Neural crest cell (in vitro differentiated cells): ENCODE measurements around the gene MRRF. TPM values are rescaled to one million over a fixed set of nuclear protein-coding genes. Genes with fewer than 3 reads are reported as not detected.

Experiments used
- DNase-seq: peaks from one replicate; pipeline ENCODE4 v3.0.0; 2021; ENCODE audit warnings: low read depth, mixed read lengths, low spot score
- H3K27ac Mint-ChIP-seq: one replicate; pipeline ENCODE4 v1.8.0; 2021; ENCODE audit warnings: mild to moderate bottlenecking, mixed read lengths; ENCODE audit not compliant: unreplicated experiment
- H3K27me3 Mint-ChIP-seq: 2 replicates; pipeline ENCODE4 v1.8.0; 2021; ENCODE audit warnings: low read depth, mild to moderate bottlenecking, mixed read lengths
- H3K36me3 Mint-ChIP-seq: 2 replicates; pipeline ENCODE4 v1.8.0; 2021; ENCODE audit warnings: low read depth, mild to moderate bottlenecking, mixed read lengths
- H3K4me1 Mint-ChIP-seq: 2 replicates; pipeline ENCODE4 v1.8.0; 2021; ENCODE audit warnings: mixed read lengths
- H3K4me3 Mint-ChIP-seq: one replicate; pipeline ENCODE4 v1.8.0; 2021; ENCODE audit warnings: mild to moderate bottlenecking, mixed read lengths
- H3K9me3 Mint-ChIP-seq: 2 replicates; pipeline ENCODE4 v1.8.0; 2021; ENCODE audit warnings: mixed read lengths
- total RNA-seq: library from RNA; stranded (reverse); gene quantifications from 2 replicates; pipeline ENCODE4 v1.2.1, GENCODE V29; 2021
- TF ChIP-seq, protein P1 (sequence below): fragments of 200-600 bp; sonication (generic); conservative IDR thresholded peaks from 2 replicates; pipeline ENCODE4 v1.5.0; 2021; ENCODE audit warnings: antibody characterized with exemption, mild to moderate bottlenecking

MRRF gene
- total RNA-seq, 1 donor from 2014 or later = 40.1 TPM

DNA sequence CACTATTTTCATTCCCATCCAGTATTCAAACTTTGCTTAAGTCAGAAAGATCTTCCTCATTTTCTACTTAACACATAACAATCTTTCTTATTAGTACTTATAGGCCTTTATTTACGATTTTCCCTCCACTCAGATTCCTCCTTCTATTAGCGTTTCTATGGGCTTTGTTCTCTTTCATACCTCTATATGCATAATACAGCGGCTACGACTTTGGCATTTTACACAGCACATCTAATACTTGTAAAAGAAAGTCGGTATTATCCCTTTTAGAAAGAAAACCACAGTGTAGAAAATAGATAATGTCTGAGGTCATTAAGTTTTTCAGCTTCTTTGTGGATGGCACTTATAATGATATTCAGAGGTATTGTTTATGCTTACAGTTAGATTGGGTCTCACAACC lies 8.5 kb upstream of the MRRF start:
- Mint-ChIP-seq H3K9me3 (no peaks in the 10 kb centered on the region), H3K27me3 (no peaks in the 10 kb centered on the region), H3K4me3 (no peak overlapping the region), H3K27ac (no peak overlapping the region), H3K4me1 (peaks cover 17% of the 10 kb centered on the region), H3K36me3 (peaks cover 6% of the 10 kb centered on the region)
- TF ChIP-seq, protein P1, sequence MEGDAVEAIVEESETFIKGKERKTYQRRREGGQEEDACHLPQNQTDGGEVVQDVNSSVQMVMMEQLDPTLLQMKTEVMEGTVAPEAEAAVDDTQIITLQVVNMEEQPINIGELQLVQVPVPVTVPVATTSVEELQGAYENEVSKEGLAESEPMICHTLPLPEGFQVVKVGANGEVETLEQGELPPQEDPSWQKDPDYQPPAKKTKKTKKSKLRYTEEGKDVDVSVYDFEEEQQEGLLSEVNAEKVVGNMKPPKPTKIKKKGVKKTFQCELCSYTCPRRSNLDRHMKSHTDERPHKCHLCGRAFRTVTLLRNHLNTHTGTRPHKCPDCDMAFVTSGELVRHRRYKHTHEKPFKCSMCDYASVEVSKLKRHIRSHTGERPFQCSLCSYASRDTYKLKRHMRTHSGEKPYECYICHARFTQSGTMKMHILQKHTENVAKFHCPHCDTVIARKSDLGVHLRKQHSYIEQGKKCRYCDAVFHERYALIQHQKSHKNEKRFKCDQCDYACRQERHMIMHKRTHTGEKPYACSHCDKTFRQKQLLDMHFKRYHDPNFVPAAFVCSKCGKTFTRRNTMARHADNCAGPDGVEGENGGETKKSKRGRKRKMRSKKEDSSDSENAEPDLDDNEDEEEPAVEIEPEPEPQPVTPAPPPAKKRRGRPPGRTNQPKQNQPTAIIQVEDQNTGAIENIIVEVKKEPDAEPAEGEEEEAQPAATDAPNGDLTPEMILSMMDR = no peak
- no peak for DNase-seq

DNA sequence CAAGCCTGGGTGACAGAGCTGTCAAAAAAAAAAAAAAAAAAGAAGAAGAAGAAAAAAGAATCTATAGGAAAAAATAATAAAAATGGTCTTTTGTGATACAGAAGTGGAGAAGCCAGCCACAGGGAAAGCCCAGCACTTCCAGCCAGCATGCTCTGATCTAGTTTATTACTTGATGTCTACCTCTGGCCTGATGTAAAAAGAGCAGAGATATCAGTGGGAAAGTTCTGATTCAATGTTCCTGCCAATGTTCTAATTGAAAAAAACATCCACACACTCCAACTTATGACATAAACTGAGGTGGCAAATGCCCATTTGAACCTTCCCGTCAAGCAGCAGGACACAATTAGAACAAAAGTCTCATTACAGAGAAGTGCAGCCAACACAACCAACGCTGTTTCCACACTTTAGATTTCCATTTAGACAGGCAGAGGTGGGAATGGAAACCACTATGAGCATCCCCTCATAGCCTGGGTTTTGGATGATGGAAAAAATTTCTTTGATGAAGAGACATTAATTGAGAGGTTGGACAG lies 5.7 kb upstream of the MRRF start:
- Mint-ChIP-seq H3K4me1 (peaks cover 30% of the 10 kb centered on the region), H3K27me3 (no peaks in the 10 kb centered on the region), H3K9me3 (no peaks in the 10 kb centered on the region), H3K4me3 (no peak overlapping the region), H3K27ac (no peak overlapping the region), H3K36me3 (peaks cover 2% of the 10 kb centered on the region)
- TF ChIP-seq, protein P1 = no peak
- DNase-seq = no peak

DNA sequence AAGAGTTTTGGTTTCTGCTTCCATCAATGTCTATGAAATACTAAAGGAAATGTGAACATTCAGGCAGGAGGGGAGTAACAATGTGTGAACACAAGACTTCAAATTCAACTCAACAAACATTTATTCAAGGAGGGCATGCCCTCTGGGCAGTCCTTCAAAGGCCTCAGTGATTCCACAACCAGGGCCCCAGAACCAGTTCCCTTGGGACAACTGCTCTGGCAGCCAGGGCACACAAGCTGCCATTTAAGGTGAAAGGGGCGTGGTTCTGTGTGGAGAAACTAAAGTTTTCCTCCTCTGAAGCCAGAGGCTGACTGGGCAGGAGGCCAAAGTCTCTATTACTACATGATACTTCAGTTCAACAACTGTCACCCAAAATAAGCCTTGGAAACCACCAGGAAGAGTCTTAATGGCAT lies 3.2 kb upstream of the MRRF start:
- Mint-ChIP-seq H3K4me1 (peaks cover 45% of the 10 kb centered on the region), H3K27ac (no peak overlapping the region), H3K9me3 (no peaks in the 10 kb centered on the region), H3K27me3 (no peaks in the 10 kb centered on the region), H3K36me3 (no peaks in the 10 kb centered on the region), H3K4me3 (peak overlapping the region; percentile 58)
- TF ChIP-seq, protein P1 = no peak
- no peak for DNase-seq

DNA sequence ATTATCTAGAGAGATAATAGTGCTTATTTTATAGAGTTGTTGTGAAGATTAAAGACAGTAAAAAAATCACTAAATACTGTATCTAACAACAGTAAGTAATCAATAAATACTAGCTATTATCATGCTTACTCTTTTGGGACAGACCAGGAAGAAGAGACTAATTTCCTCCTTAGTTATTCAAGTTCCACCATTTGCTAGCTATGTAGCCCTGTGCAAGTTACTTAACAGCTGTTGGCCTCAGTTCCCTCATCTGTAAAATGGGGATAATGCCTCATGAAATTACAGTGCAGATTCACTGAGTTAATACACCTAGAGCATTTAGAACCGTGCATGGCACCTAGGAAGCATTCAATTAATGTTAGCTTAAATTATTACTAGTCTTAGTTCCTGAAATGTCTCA lies 2.6 kb upstream of the MRRF start:
- H3K36me3 Mint-ChIP-seq = no peaks in the 10 kb centered on the region
- no peaks in the 10 kb centered on the region for H3K9me3 Mint-ChIP-seq
- H3K27ac Mint-ChIP-seq = no peak overlapping the region
- TF ChIP-seq, protein P1 = no peak
- H3K4me1 Mint-ChIP-seq = peaks cover 45% of the 10 kb centered on the region
- peak overlapping the region; percentile 58 for H3K4me3 Mint-ChIP-seq
- H3K27me3 Mint-ChIP-seq = no peaks in the 10 kb centered on the region
- no peak for DNase-seq

DNA sequence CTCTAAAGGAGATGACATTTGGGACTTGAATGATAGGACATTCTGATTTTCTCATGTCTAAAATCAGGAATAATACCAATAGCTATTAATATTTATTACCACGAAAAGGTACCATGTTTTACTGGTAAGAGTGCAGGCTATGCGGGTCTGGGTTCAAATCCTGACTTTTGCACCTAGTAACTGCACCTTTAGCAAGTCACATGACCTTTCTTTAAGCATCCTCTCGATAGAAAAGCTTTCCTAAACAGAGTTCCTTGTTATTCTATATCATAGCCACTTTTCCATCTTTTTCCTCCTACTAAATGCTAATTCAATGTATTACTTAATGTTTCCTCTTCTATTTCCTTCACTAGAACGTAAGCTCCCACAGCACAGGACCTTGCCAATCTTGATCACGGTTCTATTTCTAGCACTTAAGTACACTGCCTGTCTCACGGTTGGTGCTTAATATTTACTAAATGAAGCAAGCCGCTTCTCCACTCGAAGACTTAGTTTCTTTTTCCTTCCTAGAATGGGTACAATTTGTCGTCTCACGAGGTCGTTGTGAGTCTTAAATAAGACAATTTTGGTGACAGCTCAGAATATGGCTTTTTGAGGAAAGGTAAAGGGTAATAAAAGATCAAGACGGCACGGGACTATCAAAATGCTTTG lies 858 bp upstream of the MRRF start:
- H3K4me1 Mint-ChIP-seq = peaks cover 50% of the 10 kb centered on the region
- H3K4me3 Mint-ChIP-seq = peak overlapping the region; percentile 97
- H3K36me3 Mint-ChIP-seq = no peaks in the 10 kb centered on the region
- peak overlapping the region; percentile 99 for H3K27ac Mint-ChIP-seq
- TF ChIP-seq, protein P1 = no peak
- no peak for DNase-seq
- no peaks in the 10 kb centered on the region for H3K9me3 Mint-ChIP-seq
- no peaks in the 10 kb centered on the region for H3K27me3 Mint-ChIP-seq
